CD4-positive, alpha-beta T cell treated with Interleukin-1 beta for 1 hour (primary cell): ENCODE results near the gene KLHDC4.
"Not testable (repeated sequence)": the region's sequence is repeated elsewhere in the genome, so short reads cannot be mapped to it uniquely, and the experiment has no call there.

Source experiments
- DNase-seq, 2 donors: peaks; one replicate each; pipeline ENCODE4 v3.0.0-alpha.2; 2020 to 2022

Gene KLHDC4

DNA sequence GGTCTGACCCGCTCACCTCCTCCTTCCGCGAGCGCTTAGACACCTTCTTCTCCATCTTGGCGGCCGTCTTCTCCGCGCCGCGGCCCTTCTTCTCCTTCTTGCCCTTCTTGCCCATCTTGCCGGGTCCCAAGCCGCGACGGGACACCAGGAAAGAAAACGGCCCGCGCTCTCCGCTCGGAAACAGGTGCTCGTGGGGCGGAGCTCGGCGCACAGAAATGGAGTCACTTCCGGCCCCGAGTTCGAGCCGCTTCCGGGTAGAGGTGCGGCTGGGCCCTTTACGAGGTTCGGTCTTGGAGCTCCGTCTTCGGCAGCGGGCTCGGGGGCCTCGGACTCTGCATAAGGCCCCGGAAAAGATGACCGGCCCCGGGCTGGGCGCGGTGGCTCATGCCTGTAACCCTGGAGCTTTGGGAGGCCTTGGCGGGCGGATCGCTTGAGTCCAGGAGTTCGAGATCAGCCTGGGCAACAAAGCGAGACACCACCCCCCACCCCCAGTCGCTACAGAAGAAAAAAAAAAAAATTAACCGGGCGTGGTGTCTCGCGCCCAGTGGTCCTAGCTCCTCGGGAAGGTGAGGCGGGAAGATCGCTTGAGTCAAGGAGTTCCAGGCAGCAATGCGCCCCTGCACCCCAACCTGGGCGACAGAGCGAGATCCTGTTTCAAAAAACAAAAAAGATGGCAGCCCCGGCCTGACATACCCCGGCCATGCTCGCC, at the start of gene KLHDC4:
KLHDC4 (minus strand) TSS at position 211 of the 709 bp plus-strand sequence; CDS start at position 115, 96 bp downstream.
- DNase-seq = peak; percentile 89 to 90

DNA sequence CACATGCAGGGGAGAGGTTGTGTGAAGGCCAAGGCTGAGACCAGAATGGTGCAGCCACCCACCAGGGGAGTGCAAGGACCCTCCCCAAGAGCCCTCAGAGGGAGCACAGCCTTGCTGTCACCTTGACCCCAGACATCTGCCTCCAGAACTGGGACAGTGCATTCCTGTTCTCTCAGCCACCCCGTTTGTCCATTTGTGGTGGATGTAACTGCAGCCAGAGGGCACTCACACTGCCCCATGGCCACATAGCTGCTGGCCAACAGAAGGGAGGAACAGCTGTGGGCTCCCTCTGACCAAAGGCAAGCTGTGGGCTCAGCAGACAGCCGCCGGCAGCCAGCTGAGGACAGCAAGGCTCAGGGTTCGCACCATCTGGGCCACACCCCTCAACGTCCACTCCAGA, 49.8 kb upstream of the KLHDC4 start:
- no peak for DNase-seq

DNA sequence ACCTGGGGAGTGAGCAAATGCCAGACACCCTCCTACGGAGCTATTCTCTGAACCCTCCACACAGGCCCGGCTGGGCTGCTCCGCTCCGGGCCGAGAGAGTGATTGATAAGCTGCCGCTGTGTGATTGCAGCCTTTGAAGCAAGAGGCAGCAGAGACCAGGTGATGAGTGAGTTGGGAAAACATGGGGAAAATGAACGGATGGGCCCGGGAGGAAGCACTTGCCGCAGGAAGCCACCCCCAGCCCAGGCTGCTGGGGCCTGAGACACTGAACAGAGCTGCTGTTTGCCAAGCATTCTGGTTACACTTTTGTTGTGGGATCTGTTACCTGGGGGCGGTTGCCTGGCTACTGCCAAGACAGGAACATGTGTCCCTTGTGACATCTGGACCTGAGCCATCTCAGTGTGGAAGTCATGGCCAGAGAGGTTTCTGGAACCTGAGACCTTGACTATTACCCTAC, 46.4 kb upstream of the KLHDC4 start:
- DNase-seq = no peak

DNA sequence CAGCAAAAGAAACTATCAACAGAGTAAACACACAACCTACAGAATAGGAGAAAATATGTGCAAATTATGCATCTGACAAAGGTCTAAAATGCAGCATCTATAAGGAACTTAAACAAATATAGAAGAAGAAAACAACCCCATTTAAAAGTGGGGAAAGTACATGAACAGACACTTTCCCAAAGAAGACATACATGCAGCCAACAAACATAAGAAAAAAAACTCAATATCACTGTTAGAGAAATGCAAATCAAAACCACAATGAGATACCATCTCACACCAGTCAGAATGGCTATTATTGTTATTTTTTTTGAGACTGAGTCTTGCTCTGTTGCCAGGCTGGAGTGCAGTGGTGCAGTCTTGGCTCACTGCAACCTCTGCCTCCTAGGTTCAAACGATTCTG, 45.7 kb upstream of the KLHDC4 start:
- not testable (repeated sequence) for DNase-seq

DNA sequence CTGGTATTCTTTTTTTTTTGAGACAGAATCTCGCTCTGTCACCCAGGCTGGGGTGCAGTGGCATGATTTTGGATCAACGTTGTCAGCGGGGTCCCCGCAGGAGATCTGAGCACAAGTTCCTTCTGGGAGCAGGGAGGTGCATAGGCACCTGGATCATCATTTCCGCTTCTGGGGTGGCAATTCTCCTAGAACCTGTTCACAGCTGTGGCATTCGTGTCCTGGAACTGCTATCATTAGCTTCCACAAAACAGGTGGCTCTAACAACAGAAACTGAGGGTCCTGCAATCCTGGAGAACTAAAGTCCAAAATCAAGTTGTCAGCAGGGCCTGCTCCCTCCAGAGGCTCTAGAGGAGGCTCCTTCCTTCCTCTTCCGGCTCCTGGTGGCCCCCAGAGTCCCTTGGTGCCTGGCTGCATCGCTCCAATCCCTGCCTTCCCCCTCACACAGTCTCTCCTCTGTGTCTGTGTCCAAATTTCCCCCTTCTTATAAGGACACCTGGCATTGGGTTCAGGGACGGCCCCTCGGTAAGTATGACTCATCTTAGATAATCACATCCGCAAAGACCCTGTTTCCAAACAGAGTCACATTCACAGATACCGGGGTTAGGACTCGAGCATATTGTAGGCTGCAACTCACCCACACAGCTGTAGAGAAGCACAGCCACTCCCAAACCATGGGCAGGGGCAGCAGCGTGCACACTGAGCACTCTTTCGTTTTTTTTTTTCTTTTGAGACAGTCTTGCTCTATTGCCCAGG, 43.5 kb upstream of the KLHDC4 start:
- peak in 1 of 2 donors; percentile 20 for DNase-seq

DNA sequence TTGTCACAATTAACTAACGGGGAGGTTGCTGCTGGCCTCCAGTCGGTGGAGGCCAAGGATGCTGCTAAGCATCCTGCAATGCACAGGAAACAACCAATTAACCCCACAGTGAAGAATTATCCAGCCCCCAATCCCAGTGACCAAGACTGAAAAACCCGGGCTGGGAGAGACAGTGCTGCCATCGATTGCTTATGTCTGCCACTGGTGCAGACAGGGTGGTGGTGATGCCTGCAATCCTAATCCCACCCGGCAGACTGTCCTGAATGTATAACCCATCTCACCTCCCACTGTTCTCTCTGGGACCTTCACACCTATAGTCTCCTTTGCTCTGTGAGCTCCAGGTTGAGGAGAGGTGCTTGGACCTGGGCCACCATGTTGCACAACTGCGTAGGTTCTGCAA, 42.3 kb upstream of the KLHDC4 start:
- no peak for DNase-seq

DNA sequence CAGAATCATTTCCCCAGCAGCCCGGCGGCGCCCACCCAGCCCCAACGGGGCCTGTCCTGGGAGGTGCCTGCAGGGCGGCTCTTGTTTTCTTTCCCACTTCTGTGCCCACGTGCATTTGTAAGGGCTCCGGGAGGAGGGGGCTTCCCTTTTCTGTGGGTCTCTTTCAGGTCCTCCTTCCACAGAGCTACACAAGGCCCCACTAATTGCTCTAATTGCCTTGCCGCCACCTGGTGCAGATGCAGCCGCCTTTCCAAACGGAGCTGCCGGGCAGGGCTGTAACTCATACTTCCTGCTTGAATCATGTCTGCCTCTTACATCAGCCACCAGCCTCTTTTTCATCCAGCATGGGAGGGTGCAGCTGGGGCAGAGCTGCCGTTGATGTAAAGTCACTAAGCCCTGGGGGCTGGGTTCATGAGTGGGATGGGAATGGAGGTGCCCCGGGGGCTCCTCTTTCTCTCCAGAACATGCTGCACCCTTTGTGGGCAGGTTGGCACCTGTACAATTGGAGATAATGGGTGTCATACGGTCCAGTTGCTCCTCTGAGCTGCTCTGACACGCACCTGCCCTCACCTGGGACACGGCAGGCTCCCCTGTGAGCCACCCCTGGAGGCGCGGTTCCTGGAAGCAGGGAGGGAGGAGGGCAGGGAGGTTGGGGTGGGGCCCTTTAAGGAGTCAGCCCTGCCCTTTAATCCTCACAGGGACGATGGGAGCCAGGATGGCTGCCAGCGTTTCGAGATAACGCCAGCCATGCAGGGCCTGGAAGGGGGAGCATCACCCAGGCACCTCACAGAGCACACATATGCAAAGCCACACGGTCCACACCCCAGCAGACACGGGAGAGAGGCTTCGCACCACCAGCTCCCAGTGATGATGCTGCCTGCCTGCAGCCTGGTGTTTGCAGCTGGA, 41.1 kb upstream of the KLHDC4 start:
- DNase-seq = peak in 1 of 2 donors; percentile 49

DNA sequence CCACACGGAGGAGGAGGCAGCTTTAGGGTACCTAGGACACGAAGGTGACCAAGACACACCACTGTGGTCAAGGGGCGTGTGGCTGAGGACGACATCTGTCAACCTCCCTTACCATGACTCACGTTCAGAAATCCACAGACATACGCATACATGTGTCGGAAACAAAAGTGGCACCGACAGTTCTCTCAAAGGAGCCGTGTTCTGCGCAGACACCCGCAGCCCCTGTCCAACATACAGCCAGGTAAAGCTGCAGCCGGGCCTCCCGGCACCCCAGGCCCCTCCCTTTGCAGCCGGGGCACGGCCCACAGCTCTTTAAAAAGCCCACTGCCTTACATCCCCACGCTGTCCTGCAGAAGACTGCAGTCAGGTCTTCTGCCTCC, 40.5 kb upstream of the KLHDC4 start:
- no peak for DNase-seq

DNA sequence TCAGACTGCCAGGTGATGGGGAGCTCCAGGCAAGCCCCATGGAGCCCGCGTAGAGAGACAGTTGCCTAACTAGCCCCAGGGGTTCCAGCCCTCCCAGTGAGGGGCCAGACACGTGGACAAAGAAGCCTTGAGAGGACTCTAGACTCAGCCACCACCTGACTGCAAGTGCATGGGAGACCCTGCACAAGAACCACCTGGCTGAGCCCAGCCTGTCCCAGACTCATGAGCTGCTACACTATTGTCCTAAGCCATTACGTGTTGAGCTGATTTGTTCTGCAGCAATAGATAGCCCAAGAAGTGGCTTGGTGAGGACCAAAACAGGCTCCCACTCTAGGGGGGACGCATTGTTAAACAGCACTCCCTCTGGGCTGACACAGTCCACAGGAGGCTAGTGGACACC, 37.6 kb upstream of the KLHDC4 start:
- no peak for DNase-seq

DNA sequence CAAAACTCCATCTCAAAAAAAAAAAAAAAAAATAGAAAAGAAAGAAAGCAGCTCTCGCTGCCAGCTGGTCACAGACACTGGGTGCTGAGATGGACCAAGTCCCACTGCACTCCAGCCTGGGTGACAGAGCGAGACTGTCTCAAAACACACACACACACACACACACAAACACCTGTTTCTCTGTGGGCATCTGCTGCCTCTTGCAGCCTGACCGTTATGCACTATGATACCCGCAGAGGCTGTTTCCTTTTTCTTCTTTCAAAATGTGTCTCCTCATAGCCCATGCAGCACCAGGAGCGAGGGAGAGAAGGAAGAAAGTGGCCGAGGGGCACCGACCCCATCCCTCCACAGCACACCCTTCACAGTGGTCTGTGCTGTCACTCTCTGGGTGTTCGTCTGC, 36.9 kb upstream of the KLHDC4 start:
- no peak for DNase-seq

DNA sequence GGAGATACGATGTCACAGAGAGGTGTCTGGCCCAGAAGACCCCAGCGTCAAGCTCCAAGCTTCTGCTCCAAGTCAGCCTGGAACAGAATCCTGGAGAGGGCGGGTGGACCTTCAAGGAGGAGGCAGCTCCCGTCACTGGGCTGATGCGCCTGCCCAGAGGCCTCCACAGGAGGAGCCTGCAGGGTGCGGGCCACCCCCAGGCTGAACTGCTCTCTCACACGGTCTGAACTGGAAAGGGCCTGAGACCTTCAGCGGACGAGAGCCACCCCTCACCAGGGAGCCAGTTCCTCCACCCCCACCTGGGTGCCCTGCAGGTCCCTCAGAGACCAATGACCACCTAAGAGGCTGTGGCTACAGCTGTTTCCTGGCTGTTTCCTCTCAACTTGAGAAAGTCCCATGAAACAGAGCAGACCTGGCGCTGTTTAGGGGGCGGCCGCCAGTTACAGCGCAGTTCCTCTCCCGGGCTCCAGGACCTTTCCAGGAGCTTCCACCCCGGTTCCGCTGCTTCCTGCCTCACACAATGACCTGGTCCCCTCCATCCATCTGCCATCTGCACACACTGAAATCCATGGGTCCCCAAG, 36.0 kb upstream of the KLHDC4 start:
- DNase-seq = no peak

DNA sequence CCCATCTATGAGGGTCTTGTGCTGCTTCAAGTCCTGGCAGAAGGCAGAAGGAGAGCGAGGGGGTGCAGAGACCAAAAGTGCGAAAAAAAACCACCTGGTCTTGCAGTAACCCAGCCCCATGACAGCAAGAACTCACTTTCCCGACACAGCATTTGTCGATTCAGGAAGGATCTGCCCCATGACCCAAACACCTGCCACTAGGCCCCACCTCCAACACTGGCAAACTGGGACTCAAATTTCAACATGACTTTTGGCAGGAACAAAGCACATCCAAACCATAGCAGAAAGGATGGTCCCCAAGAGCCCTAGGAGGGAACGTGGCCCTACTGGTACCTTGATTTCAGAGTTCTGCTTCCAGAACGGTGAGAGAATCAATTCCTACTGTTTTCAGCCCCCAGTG, 34.7 kb upstream of the KLHDC4 start:
- DNase-seq = no peak

DNA sequence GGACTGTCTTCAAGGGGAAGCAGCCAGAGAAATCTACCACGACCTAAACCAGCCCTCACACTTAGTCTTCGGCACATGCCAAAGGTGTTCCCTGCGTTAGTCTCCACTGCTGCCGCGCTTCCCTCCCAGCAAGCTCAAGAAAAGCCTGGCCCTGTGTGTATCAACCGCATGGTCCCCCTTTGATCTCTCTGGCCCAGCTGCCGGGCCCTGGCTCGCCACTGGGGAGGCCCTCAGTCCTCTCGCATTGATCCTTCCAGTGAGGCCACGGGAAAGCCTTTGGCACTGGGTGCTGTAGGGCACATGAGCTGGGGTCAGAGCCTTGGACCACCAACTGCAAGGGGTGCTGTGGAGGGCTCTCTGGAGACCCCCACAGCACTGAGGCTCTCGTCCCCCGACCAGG, 29.6 kb upstream of the KLHDC4 start:
- no peak for DNase-seq

DNA sequence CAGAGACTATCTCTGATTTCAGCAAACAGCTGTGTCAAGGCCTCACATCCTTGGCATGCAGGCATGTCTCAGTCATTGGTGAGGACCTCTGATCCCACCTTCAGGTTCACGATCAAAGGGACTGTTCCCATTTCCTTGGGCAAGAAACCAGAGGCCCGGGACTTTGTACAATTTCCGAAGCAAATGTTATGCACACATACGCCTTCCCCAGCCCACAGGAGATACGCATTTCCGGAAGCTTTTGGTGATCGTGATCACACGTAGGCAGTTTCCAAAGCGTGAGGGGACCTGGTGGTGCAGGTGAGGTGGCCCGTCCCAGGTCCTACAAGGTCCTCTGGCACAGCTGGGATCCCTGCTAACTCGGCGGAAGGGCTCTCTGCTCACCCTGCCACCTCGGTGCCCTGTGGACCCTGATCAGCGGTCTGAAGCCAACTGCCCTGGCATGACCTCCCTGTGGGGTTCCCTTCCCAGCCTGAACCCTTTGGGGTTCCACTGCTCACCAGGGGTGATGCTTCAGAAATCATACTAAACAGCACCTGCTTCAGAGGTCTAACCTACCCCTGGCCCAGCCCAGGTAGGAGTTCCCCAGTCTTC, 28.8 kb upstream of the KLHDC4 start:
- no peak for DNase-seq

DNA sequence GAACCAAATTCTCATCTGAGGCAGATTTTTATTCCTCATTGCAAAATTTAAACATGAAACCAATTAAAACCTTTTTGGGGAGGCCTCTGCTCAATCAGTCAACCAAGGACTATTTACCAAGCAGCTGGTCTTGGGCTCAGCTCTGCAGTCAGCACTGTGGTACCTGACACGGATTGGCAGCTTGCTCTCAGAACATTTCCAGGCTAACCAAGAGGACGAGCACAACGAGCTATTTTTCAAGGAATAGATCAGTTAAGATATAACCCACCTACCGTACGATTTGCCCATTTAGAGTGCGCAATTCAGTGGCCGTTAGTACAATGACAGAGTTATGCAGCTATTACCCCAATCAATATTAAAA, 26.4 kb upstream of the KLHDC4 start:
- DNase-seq = no peak

DNA sequence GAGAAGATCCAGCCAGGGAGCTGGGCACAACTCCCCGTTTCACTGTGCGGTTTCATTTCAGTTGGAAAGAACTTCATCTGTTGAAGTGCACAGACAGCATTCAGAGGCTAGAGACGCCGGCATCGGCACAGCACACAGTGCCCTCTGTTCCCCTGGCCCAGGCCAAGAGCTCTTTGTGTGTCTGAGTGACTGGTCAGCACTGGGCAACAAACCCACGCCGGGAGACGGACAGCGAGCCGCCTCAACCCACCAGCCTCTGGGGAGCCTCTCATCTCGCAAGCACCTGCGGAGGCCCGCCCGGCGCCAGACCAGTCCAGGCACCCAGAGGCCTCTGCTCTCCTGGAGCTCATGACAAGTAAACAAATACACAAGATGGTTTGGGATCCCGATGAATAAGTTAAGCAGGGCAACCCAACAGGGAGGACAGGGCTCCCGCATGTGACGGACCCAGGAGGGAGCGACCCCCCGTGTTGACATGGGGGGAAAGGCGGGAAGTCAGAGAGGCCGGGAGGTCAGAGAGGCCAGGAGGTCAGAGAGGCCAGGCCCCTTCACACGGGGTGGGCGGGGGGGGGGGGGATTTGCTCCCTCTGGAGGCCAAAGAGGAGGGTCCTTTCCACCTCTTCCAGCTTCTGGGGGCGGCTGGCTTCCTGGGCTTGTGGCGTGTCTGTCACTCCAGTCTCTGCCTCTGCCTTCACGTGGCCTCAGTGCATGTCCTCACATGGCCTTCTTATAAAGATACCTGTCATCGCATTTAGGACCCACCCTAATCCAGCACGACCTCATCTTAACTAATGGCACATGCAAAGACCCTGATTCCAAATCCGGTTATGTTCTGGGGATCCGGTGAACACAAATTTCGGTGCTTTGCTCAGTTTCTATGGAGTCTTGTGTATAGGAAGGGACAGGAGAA, 25.8 kb upstream of the KLHDC4 start:
- no peak for DNase-seq

DNA sequence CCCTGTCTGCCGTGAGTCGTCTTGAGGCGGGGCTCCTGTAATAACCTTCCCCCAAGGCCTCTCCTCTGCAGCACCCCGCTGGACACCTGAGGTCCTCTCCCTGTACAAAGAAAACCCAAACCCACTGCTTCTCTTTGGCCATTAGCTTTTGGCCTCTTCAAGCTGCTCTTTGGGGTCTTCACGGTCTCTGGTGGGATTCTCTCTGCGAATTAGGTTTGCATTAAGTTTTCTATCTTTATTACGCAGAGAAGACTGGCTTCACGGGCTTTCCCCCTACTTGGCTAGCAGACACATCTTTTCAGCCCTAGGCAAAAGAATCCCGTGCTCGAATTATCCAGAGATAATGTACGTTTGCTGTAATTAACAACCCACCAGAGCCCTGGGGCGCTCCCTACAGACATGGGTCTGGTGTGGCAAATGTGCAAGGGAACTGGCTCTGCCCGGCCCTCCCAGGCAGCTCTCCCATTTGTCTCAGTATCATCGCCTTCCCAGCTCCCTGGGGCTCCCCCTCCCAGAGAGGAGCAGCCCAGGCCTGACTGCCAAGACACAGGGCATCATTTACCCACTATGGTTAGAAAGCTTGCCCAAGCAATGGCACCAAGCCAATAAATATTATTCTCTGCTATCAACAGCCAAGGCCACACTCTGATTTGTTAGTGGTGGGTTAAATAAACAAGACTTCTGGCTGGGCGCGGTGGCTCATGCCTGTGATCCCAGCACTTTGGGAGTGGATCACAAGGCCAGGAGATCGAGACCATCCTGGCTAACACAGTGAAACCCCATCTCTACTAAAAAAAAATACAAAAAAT, 24.7 kb upstream of the KLHDC4 start:
- DNase-seq = no peak

DNA sequence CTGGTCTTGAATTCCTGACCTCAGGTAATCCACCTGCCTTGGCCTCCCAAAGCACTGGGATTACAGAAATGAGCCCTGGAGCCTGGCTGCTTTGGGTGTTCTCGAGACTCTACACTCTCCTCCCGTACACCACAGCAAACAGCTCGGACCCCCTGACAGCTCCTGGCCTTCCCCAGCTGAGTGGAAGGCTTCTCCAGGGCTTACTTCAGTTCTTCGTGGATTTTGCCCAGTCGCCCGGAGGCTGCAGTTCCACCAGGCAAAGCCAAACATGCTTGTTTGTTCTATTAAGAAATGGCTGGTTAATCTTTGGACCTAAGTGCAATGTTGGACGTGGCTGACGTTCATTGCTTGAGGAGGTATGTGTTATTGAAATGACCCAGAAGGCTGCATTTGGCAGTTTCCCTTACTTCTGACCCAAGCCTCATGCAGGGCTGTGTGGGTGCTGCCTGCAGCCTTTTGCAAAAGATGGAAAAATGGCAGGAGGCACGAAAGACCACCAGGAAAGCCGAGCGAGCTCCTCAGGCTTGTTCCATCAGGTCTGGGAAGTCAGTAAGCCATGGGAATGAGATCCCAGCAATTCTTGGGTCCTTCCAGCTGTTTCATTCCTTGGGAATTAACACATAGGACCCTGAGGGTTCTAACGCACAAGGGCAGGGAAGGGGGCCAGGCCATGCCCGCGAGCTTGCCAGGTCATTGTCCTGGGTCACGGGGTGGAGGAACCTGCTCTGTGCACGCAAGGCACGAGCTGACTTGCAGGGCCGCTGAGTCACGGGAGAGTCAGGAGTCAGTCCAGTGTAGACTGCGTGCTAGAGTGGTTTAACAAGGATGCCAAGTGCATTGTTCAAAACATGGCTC, 23.9 kb upstream of the KLHDC4 start:
- DNase-seq = no peak

DNA sequence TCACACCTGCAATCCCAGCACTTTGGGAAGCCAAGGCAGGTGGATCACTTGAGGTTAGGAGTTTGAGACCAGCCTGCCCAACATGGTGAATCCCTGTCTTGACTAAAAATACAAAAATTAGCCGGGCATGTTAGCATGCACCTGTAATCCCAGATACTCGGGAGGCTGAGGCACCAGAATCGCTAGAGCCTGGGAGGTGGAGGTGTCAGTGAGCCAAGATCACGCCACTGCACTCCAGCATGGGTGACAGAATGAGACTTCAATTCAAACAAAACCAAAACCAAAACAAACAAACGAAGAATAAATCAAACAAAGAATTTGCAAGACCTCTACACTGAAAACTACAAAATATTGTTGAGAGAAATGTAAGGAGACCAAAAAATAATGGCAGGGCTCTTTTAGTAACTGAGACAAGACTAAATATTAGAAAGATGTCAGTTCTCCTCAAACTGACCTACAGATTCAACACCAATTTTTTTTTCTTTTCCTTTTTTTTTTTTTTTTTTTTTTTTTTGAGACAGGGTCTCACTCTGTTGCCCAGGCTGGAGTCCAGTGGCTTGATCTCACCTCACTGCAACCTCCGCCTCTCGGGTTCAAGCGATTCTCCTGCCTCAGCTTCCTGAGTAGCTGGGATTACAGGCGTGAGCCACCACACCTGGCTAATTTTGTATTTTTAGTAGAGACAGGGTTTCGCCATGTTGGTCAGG, 23.1 kb upstream of the KLHDC4 start:
- DNase-seq = not testable (repeated sequence)
